ENCODE results near the gene FBXL13. TPM values are rescaled to one million over a fixed set of nuclear protein-coding genes. Genes with fewer than 3 reads are reported as not detected.

FBXL13 gene
- total RNA-seq, 4 donors from 2014 or later = 0.40 to 0.95 (median 0.51) TPM

DNA sequence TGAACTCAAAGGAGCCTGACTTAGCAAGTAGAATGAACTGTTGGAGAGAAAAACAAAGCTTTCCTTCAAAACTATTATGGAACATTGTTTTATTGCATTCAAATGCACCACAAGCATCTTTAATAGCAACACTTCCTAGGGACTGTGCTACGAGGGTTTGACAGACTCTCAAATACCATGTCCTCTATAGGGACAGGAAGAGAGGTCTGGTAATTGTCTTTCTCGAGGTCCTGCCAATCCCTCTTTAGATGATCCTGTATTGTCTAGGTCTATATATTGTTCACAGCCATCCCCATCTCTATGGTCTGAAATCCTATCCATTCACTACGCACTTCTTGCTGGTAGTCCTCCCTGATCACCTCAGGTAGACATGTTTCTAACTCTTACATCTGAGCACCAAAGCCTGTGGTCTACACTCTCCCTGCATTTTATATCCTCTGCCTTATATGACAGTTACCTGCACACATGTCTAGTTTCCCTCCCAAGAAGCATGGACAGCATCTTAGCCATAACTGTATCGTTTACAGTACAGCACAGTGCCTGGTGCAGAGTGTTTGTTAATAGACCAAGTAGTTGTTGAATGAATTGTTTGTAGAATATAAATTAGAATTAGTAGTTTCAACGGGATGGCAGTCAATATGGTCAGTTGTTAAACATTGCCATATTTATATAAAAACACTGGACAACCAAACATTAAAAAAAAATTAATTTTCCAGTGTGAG is 183.5 kb downstream of the FBXL13 start:
- 50 to 58% methylated on average over 5 of the region's 5 CpGs for WGBS, 2 donors
- no peak for DNase-seq
- Histone ChIP-seq H3K4me3 (no peak overlapping the region), H3K9me3 (no peaks in the 10 kb centered on the region), H3K27ac (peak overlapping the region in 1 of 4 donors; percentile 38), H3K27me3 (no peaks in the 10 kb centered on the region), H3K4me1 (peaks cover 9 to 32% (median 17%) of the 10 kb centered on the region in 3 donors), H3K36me3 (no peaks in the 10 kb centered on the region)
- TF ChIP-seq, protein P1, sequence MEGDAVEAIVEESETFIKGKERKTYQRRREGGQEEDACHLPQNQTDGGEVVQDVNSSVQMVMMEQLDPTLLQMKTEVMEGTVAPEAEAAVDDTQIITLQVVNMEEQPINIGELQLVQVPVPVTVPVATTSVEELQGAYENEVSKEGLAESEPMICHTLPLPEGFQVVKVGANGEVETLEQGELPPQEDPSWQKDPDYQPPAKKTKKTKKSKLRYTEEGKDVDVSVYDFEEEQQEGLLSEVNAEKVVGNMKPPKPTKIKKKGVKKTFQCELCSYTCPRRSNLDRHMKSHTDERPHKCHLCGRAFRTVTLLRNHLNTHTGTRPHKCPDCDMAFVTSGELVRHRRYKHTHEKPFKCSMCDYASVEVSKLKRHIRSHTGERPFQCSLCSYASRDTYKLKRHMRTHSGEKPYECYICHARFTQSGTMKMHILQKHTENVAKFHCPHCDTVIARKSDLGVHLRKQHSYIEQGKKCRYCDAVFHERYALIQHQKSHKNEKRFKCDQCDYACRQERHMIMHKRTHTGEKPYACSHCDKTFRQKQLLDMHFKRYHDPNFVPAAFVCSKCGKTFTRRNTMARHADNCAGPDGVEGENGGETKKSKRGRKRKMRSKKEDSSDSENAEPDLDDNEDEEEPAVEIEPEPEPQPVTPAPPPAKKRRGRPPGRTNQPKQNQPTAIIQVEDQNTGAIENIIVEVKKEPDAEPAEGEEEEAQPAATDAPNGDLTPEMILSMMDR (IDR thresholded peaks at IDR 0.05) = no peak
- TF ChIP-seq POLR2A (IDR thresholded peaks at IDR 0.05) = no peak
- intact Hi-C loops (cut with DNase I) = no loop called here

DNA sequence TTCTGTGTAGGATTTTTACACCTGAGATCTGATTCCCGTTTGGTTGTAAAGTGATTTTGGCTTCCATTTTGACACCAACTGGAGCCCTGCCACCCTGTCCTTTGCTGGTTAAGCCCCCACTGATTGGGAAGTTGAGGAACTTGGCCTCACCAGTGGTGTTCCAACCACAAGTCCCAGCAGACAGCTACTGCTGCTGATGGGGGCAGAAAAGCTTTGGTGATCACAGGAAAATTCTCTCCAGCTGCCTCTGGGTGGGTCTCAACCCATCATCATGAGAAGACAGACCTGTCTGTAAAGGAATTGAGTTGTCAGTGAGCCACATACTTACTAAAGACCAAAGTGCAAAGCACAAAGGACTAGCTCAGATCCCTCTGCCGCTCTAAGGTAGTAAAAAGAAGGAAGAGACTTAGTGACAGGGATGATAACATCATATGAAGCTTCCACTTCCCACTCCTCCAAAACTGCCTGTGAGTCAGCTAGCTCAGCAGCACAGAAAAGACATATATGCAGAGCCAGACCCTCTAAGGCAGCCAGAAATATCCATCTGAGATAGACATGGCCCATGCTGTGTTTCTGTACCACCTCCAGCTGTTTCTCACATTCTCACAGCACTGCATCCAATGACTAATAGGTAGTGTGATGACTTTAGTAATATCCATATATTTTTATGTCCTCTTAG is 184.2 kb downstream of the FBXL13 start:
- Histone ChIP-seq H3K4me1 (peaks cover 9 to 32% (median 16%) of the 10 kb centered on the region in 3 donors), H3K27me3 (no peaks in the 10 kb centered on the region), H3K4me3 (no peak overlapping the region), H3K27ac (peak overlapping the region in 2 of 4 donors; percentile 7 to 38), H3K9me3 (no peaks in the 10 kb centered on the region), H3K36me3 (no peaks in the 10 kb centered on the region)
- WGBS, 2 donors = 72 to 73% methylated on average over 2 of the region's 2 CpGs
- intact Hi-C loops (cut with DNase I) = no loop called here
- DNase-seq = no peak
- TF ChIP-seq POLR2A (IDR thresholded peaks at IDR 0.05) = no peak
- TF ChIP-seq, protein P1 (IDR thresholded peaks at IDR 0.05) = no peak

- TF ChIP-seq POLR2A (IDR thresholded peaks at IDR 0.05) = no peak
- TF ChIP-seq, protein P1 (IDR thresholded peaks at IDR 0.05) = no peak
- Histone ChIP-seq H3K9me3 (no peaks in the 10 kb centered on the region), H3K36me3 (no peaks in the 10 kb centered on the region), H3K4me3 (no peak overlapping the region), H3K27me3 (no peaks in the 10 kb centered on the region), H3K27ac (no peak overlapping the region), H3K4me1 (peaks cover 9 to 32% (median 12%) of the 10 kb centered on the region in 3 donors)
- intact Hi-C loops (cut with DNase I) = no loop called here
- no peak for DNase-seq
- 60 to 61% methylated on average over 2 of the region's 2 CpGs for WGBS, 2 donors
These were observed 184.7 kb downstream of the FBXL13 start for GRCh38 chr7:102889851-102890250.

- no peak overlapping the region for H3K27ac ChIP-seq
- intact Hi-C loops (cut with DNase I) = no loop called here
- no peak for DNase-seq
- WGBS, 2 donors = 77 to 85% methylated on average over 3 of the region's 3 CpGs
- H3K4me1 ChIP-seq = peaks cover 9 to 37% (median 12%) of the 10 kb centered on the region in 3 donors
- H3K27me3 ChIP-seq = no peaks in the 10 kb centered on the region
- H3K9me3 ChIP-seq = no peaks in the 10 kb centered on the region
- TF ChIP-seq POLR2A (IDR thresholded peaks at IDR 0.05) = no peak
- TF ChIP-seq, protein P1 (IDR thresholded peaks at IDR 0.05) = no peak
- H3K4me3 ChIP-seq = no peak overlapping the region
- no peaks in the 10 kb centered on the region for H3K36me3 ChIP-seq
These were observed 185.9 kb downstream of the FBXL13 start for GRCh38 chr7:102888561-102889233.
